NCI-H82 treated with DMSO at 0.1 percent for 48 hours (cell line): Measurements from ENCODE around the gene SPPL3.
"Not testable (repeated sequence)": the region's sequence is repeated elsewhere in the genome, so short reads cannot be mapped to it uniquely, and the experiment has no call there.

Source experiments
- DNase-seq: peaks from one replicate; lab custom pipeline; 2025; ENCODE audit not compliant: unreplicated experiment; lab: John Stamatoyannopoulos, UW

Gene SPPL3

GRCh38 chr12:120904197-120904773 lies at the start of gene SPPL3:
SPPL3 (minus strand) TSS chr12:120904358; CDS start chr12:120903867, 491 bp downstream.
- peak; percentile 62 for DNase-seq

GRCh38 chr12:120950807-120951206 lies 46.6 kb upstream of the SPPL3 start:
- no peak for DNase-seq

GRCh38 chr12:120950260-120950799 lies 46.2 kb upstream of the SPPL3 start:
- DNase-seq: not testable (repeated sequence)

GRCh38 chr12:120945516-120945915 lies 41.4 kb upstream of the SPPL3 start:
- not testable (repeated sequence) for DNase-seq

- DNase-seq: peak; percentile 21
Measured at GRCh38 chr12:120944645-120945217, 40.6 kb upstream of the SPPL3 start.

GRCh38 chr12:120943482-120943881 lies 39.3 kb upstream of the SPPL3 start:
- no peak for DNase-seq

GRCh38 chr12:120941846-120942405 lies 37.8 kb upstream of the SPPL3 start:
- DNase-seq: no peak

- no peak for DNase-seq
Measured at GRCh38 chr12:120941412-120941811, 37.3 kb upstream of the SPPL3 start.

- DNase-seq: no peak
Measured at GRCh38 chr12:120940799-120941198, 36.6 kb upstream of the SPPL3 start.

GRCh38 chr12:120940006-120940405 lies 35.8 kb upstream of the SPPL3 start:
- no peak for DNase-seq

GRCh38 chr12:120939523-120939922 lies 35.4 kb upstream of the SPPL3 start:
- DNase-seq: no peak

- no peak for DNase-seq
Measured at GRCh38 chr12:120938496-120938895, 34.3 kb upstream of the SPPL3 start.

GRCh38 chr12:120936197-120936596 lies 32.0 kb upstream of the SPPL3 start:
- no peak for DNase-seq

- no peak for DNase-seq
Measured at GRCh38 chr12:120933786-120934185, 29.6 kb upstream of the SPPL3 start.

- DNase-seq: no peak
Measured at GRCh38 chr12:120932956-120933526, 28.9 kb upstream of the SPPL3 start.

GRCh38 chr12:120932058-120932457 lies 27.9 kb upstream of the SPPL3 start:
- no peak for DNase-seq

GRCh38 chr12:120930032-120930431 lies 25.9 kb upstream of the SPPL3 start:
- no peak for DNase-seq

GRCh38 chr12:120928864-120929652 lies 24.9 kb upstream of the SPPL3 start:
- DNase-seq: no peak

- DNase-seq: no peak
Measured at GRCh38 chr12:120925740-120926563, 21.8 kb upstream of the SPPL3 start.

- DNase-seq: no peak
Measured at GRCh38 chr12:120922279-120922678, 18.1 kb upstream of the SPPL3 start.
